HG03342 (cell line): ENCODE measurements around the gene ADAM15.

Source experiments
- ATAC-seq: cut with Tn5 transposase; IDR thresholded peaks from one replicate; pipeline ENCODE4 v1.9.1; 2021; ENCODE audit warnings: mild to moderate bottlenecking, moderate library complexity; ENCODE audit not compliant: unreplicated experiment

Gene ADAM15

GRCh38 chr1:155070158-155070621, 19.1 kb downstream of the ADAM15 start:
- ATAC-seq, result no peak

- ATAC-seq, result no peak
Measured at GRCh38 chr1:155070721-155071569, 19.8 kb downstream of the ADAM15 start.

GRCh38 chr1:155071701-155072100, 20.6 kb downstream of the ADAM15 start:
- no peak for ATAC-seq

- ATAC-seq, result no peak
Measured at GRCh38 chr1:155072531-155073289, 21.6 kb downstream of the ADAM15 start.

- no peak for ATAC-seq
Measured at GRCh38 chr1:155073377-155074242, 22.5 kb downstream of the ADAM15 start.

DNA sequence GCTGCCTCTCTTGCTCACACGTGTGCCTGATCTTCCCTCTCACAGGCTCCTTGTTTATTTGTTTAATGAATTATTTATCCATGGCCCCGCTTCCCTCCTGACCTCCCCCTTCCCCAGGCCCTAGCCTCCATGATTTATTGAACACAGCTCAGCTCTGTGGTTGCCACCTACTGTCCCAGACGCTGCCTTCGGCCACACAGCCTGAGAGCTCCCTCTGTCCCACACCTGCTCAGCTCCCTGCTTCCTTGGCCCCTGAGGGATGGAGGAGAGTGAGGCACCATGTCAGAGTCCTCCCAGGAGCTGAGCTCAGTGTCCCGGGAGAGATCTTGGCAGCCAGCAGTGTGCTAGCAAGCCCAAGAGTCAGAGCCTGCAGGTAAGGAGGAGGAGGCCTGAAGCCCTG, 24.4 kb downstream of the ADAM15 start:
- no peak for ATAC-seq

DNA sequence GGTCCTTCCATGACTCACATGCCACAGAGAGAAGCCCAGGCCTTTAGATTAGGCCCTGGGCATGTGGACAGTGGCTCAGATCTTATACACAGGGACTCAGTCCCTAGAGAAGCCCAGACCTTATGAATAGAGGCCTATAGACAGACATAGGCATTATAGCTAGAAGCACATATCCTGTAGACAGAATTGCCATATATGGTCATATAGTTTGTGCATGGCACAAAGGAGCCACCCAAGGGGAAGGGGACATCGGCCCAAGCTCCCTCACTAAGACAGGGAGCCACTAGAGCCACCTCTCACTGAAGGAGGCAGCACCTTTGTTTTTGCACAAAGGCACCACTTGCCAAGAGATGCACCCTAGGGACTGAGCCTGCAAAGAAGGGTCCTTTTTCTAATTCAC, 25.3 kb downstream of the ADAM15 start:
- ATAC-seq, result no peak

DNA sequence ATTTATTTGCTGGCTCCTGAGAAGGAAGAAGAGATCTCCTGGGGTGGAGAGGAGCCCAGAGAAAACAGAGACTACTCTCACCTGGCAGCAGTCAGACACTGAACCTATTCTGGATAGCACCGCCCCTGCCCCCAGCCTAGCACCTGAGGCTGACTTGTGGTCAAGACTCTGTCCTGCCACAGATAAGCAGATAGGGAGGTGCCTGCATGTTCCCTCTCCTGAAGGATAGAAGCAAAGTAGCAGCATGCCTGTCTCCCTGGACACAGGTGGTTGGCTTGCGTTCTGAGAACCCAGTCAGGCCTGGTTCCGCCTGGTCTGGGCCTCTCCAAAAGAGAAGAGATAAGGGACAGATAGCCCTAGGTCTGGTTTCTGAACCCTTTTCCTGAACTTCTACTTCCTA, 26.2 kb downstream of the ADAM15 start:
- ATAC-seq, result no peak

GRCh38 chr1:155077758-155078445, 26.8 kb downstream of the ADAM15 start:
- no peak for ATAC-seq

DNA sequence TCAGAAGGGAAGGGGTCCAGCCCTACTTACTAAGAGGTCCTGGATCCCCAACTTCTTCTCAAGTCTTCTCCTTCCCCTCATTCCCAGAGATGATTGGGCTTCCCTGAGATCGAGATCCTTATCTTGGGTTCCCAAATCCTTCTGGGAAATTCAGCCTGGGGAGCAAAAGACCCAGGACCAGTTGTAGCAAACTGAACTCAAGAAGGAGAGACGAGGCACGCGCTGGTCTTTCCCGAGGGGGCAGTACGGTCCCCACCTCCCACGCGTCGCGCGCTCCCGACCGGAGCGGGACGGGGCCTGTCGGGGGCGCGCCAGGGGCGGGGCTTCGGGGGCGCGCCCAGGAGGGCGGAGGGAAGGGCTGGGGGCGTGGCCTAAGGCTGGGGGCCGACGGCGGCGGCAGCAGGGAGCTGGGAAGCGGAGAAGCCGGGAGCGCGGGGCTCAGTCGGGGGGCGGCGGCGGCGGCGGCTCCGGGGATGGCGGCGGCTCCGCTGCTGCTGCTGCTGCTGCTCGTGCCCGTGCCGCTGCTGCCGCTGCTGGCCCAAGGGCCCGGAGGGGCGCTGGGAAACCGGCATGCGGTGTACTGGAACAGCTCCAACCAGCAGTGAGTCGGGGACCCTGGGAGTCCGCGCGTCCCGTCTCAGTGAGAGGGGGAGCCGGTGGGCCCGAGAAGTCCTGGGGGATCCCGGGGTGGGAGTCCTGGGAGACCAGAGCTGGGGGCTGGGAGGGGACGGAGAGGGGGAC, 27.5 kb downstream of the ADAM15 start, which contains the start of gene EFNA3:
EFNA3 (plus strand) TSS at position 369 of the 741 bp plus-strand sequence; CDS start at position 474, 105 bp downstream.
- ATAC-seq, result no peak

DNA sequence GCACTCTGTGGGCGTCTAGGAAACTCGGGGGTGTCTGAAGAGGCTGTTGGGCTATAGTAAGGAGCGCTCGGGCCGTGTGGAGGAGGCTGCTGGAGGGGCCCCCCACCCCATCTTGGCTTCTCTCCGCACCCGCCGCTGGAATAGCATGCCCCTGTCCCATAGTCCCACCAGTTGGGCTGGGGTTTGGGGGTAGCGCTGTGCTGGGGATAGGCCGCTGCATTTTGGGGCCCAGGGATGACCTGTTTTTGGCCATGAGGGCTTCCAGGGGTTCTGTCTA, 28.0 kb downstream of the ADAM15 start:
- no peak for ATAC-seq

DNA sequence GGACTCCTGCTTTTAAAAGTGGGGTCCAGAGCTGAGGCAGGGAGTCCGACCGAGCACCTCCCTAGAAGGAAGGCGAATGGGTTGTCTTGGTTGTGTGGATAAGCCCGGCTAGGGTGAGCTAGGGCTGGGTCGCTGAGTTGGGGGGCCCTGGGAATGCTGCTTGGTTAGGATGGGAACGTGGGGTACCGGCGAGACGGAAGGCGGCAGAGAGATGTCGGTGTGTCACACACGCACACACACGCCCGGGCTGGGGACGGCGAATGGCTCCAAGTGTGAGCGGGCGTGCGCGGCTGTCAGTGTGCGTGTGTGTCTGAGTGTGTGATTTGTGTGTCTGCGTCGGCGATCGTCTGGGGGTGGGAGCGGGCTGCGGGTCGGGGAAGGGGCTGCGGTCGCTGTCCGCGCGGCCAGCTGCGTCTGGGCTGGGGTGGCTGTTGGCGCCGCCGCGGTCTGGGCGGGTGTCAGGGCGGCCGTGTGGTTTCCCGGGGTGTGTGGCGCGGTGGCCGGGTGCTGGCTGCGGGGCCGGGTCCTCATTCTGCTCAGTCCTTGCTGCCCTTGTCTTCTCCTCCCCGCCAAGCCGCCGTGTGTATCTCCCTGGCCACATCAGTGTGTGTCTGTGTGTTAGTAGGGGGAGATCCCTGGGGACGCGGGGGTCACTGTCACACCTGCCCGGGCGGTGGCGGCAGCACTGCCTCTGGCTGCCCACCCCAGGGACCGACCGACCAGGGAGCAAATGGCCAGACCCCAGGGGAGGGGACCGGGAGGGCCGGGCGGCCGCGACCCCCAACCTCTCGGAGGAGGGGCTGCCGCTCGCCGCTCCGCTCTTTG, 28.6 kb downstream of the ADAM15 start:
- no peak for ATAC-seq

- no peak for ATAC-seq
Measured at GRCh38 chr1:155080312-155081228, 29.5 kb downstream of the ADAM15 start.

DNA sequence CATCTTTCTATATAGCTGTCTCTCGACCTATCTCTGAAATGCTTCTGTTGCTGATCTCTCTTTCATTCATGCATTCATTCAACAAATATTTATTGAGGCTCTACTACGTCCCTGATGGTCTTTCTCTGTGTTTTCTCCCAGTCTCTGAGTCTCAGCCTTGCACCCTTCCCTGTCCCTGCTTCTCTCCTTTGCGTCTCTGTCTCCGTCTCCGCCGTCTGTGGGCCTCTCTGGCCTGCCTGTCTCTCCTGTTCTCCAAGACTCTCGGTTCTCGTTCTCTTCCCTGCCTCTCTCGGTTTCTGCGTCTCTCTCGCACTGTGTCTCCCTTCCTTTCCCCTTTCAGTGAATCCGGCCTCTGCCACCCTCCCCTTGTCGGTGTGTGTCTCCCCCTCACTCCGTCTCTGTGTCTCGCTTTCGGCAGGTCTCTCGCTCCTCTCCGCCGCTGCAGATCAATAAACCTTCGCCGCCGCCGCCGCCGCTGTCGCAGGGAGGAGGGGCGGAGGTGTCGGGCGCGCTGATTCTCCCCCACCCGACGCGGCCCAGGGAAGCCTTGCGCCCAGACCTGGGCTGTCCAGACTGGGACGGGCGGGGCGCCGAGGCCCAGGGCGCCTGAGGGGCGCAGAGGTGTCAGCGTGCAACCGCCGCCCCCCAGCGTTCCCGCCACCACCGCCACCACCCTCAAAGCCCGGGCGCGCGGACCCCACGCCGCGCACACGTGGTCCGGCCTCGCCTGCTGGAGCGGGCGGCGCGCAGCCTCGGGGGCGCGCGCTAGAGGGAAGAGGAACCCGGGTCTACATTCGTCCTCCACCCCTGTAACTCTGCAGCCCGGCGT, 30.6 kb downstream of the ADAM15 start:
- no peak for ATAC-seq

DNA sequence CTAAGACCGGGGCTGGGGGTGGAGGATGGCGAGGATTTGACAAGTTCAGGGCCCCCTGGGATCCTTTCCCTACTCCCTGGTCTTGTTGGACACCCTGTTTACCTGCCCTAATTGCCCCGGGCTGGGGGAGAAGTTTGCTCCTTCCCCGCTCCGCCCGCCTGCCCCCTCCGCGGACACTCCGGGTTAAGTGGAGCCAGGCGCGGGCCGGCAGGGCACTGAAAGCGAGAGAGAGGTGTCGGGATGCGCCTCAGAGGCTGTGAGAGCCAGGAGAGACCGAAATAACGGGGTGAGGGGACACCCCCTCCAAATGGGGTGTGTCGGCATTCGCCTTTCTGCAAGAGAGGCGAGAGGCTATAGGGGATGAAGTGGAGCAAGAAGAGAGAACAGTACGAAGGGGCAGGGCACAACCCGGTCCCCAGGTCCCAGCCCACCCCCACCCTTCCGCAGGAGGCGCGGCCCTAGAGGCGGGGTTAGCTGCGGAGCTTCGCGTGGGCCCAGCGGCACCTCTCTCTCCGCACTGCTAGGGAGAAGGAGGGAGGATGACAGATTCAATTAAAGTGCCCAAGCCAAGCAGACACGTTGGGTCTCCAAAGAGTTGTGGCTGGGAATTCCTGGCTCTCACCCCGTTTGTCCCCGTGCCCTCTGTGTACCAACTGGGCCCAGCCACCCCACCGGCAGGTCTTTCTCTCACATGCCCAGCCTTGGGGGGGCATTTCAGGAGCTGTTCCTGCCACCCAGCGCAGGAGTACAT, 31.4 kb downstream of the ADAM15 start:
- ATAC-seq, result no peak

DNA sequence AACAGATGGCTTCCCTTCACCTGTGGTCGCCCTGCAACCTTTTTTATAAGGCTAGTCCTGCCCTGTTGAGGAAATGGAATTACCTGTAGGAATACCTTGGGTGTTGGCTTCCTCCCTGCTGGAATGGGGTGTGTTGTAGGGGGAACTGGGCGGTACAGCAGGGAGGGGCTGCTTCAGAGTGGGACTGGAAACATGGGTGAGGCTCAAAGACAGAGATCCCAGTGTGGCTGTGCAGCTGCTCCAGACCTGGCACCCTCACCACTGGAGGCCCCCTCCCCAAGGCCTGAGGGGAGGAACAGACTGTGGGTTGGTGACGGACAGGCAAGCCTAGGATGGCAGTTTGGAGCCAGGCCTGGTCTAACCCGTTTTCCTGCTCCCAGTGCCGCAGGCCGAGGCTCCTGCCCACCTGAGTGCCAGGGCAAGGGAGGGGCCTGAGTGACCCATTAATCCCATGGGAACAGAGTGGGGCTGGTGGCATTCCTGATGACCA, 32.0 kb downstream of the ADAM15 start:
- ATAC-seq, result no peak
